IPS DF 4.7 (cell line): ENCODE measurements around the gene FLG.
"Not testable (repeated sequence)": the region's sequence is repeated elsewhere in the genome, so short reads cannot be mapped to it uniquely, and the experiment has no call there.

Source experiments
- DNase-seq: peaks from one replicate; pipeline ENCODE4 v3.0.0-alpha.2; 2013; ENCODE audit warnings: low spot score; ENCODE audit errors: extremely low read depth

The FLG gene

GRCh38 chr1:152303139-152303872 is 21.7 kb downstream of the FLG start:
- DNase-seq = not testable (repeated sequence)

- not testable (repeated sequence) for DNase-seq
Measured at GRCh38 chr1:152256394-152256793, 68.6 kb downstream of the FLG start.
